GM19372 (cell line): ENCODE data around the gene FBXO38.

ENCODE experiments used
- ATAC-seq: cut with Tn5 transposase; IDR thresholded peaks from one replicate; pipeline ENCODE4 v1.9.1; 2021; ENCODE audit warnings: mild to moderate bottlenecking, low read depth, moderate library complexity; ENCODE audit not compliant: unreplicated experiment

The FBXO38 gene

GRCh38 chr5:148385094-148385493 lies 1.3 kb downstream of the FBXO38 start:
- ATAC-seq, result no peak

GRCh38 chr5:148386041-148386440 lies 2.3 kb downstream of the FBXO38 start:
- ATAC-seq, result no peak

- ATAC-seq, result no peak
Observed at GRCh38 chr5:148387325-148387724, 3.6 kb downstream of the FBXO38 start.

- ATAC-seq, result no peak
Observed at GRCh38 chr5:148388696-148389095, 4.9 kb downstream of the FBXO38 start.

- no peak for ATAC-seq
Observed at GRCh38 chr5:148390914-148391313, 7.2 kb downstream of the FBXO38 start.

- no peak for ATAC-seq
Observed at GRCh38 chr5:148391422-148391821, 7.7 kb downstream of the FBXO38 start.

- ATAC-seq, result no peak
Observed at GRCh38 chr5:148393390-148393741, 9.6 kb downstream of the FBXO38 start.

- ATAC-seq, result no peak
Observed at GRCh38 chr5:148394587-148395019, 10.8 kb downstream of the FBXO38 start.

GRCh38 chr5:148395031-148395430 lies 11.3 kb downstream of the FBXO38 start:
- ATAC-seq, result no peak

- no peak for ATAC-seq
Observed at GRCh38 chr5:148397968-148398595, 14.3 kb downstream of the FBXO38 start.

- ATAC-seq, result no peak
Observed at GRCh38 chr5:148398698-148399121, 15.0 kb downstream of the FBXO38 start.

GRCh38 chr5:148401604-148402003 lies 17.8 kb downstream of the FBXO38 start:
- ATAC-seq, result no peak

GRCh38 chr5:148403344-148403743 lies 19.6 kb downstream of the FBXO38 start:
- no peak for ATAC-seq

- no peak for ATAC-seq
Observed at GRCh38 chr5:148406406-148406805, 22.6 kb downstream of the FBXO38 start.

GRCh38 chr5:148408092-148408491 lies 24.3 kb downstream of the FBXO38 start:
- ATAC-seq, result no peak

GRCh38 chr5:148412124-148412523 lies 28.4 kb downstream of the FBXO38 start:
- ATAC-seq, result no peak

- ATAC-seq, result no peak
Observed at GRCh38 chr5:148414833-148415232, 31.1 kb downstream of the FBXO38 start.

GRCh38 chr5:148416416-148416815 lies 32.7 kb downstream of the FBXO38 start:
- ATAC-seq, result no peak

- ATAC-seq, result no peak
Observed at GRCh38 chr5:148416921-148417320, 33.2 kb downstream of the FBXO38 start.

- ATAC-seq, result no peak
Observed at GRCh38 chr5:148418511-148418910, 34.8 kb downstream of the FBXO38 start.

GRCh38 chr5:148421661-148422060 lies 37.9 kb downstream of the FBXO38 start:
- ATAC-seq, result no peak

GRCh38 chr5:148425808-148426207 lies 42.0 kb downstream of the FBXO38 start:
- ATAC-seq, result no peak

- no peak for ATAC-seq
Observed at GRCh38 chr5:148426514-148426913, 42.8 kb downstream of the FBXO38 start.
